H9 (cell line): ENCODE results near the gene CCNL1. TPM values are rescaled to one million over a fixed set of nuclear protein-coding genes. Genes with fewer than 3 reads are reported as not detected.
A peak's percentile ranks its signal among the peaks of the same experiment; 100 is the strongest.

Source experiments
- DNase-seq: peaks from one replicate; pipeline ENCODE4 v3.0.0-alpha.2; 2017
- H2AFZ ChIP-seq: one replicate; pipeline ENCODE4 v1.6.1; 2013; ENCODE audit warnings: mild to moderate bottlenecking, low read length, control low read depth, moderate library complexity
- H2AK5ac ChIP-seq: 2 replicates; pipeline ENCODE4 v1.6.1; 2013; ENCODE audit warnings: low read length, control low read depth, mixed read lengths; ENCODE audit not compliant: insufficient read length
- H2BK120ac ChIP-seq: one replicate; pipeline ENCODE4 v1.6.1; 2013; ENCODE audit warnings: low read depth, mild to moderate bottlenecking, low read length, control low read depth, inconsistent platforms; ENCODE audit not compliant: poor library complexity, severe bottlenecking
- H2BK12ac ChIP-seq: 2 replicates; pipeline ENCODE4 v1.6.1; 2013; ENCODE audit warnings: low read length, control low read depth, mixed read lengths, low read depth; ENCODE audit not compliant: insufficient read length
- H2BK15ac ChIP-seq: 2 replicates; pipeline ENCODE4 v1.6.1; 2013; ENCODE audit warnings: low read depth, low read length, control low read depth
- H2BK20ac ChIP-seq: one replicate; pipeline ENCODE4 v1.6.1; 2013; ENCODE audit warnings: low read depth, mild to moderate bottlenecking, low read length, control low read depth, inconsistent platforms; ENCODE audit not compliant: poor library complexity, severe bottlenecking
- H2BK5ac ChIP-seq: 2 replicates; pipeline ENCODE4 v1.6.1; 2013; ENCODE audit warnings: low read length, control low read depth, mixed read lengths; ENCODE audit not compliant: insufficient read length
- H3K14ac ChIP-seq: 2 replicates; pipeline ENCODE4 v1.6.1; 2013; ENCODE audit warnings: low read length, control low read depth; ENCODE audit not compliant: insufficient read depth
- H3K18ac ChIP-seq: 2 replicates; pipeline ENCODE4 v1.6.1; 2013; ENCODE audit warnings: low read depth, mild to moderate bottlenecking, mixed read lengths, low read length, control low read depth; ENCODE audit not compliant: insufficient read length
- H3K23ac ChIP-seq: 2 replicates; pipeline ENCODE4 v1.6.1; 2013; ENCODE audit warnings: low read length, control low read depth, mixed read lengths, low read depth; ENCODE audit not compliant: insufficient read length
- H3K23me2 ChIP-seq: 2 replicates; pipeline ENCODE4 v1.6.1; 2013; ENCODE audit warnings: low read depth, mild to moderate bottlenecking, mixed read lengths, low read length, control low read depth; ENCODE audit not compliant: insufficient read length, poor library complexity, severe bottlenecking
- H3K27ac ChIP-seq: 2 replicates; pipeline ENCODE4 v1.5.1; 2013; ENCODE audit warnings: low read length, control low read depth, mixed read lengths, low read depth; ENCODE audit not compliant: insufficient read length
- H3K27me3 ChIP-seq: 2 replicates; pipeline ENCODE4 v1.6.1; 2013; ENCODE audit warnings: low read length, control low read depth, inconsistent platforms; ENCODE audit not compliant: insufficient read depth
- H3K4ac ChIP-seq: 2 replicates; pipeline ENCODE4 v1.6.1; 2013; ENCODE audit warnings: low read depth, mild to moderate bottlenecking, control low read depth, inconsistent platforms, low read length, moderate library complexity
- H3K4me1 ChIP-seq: 2 replicates; pipeline ENCODE4 v1.6.1; 2013; ENCODE audit warnings: low read length, control low read depth, inconsistent platforms; ENCODE audit not compliant: insufficient read depth
- H3K4me2 ChIP-seq: 2 replicates; pipeline ENCODE4 v1.6.1; 2013; ENCODE audit warnings: low read length, control low read depth, mixed read lengths; ENCODE audit not compliant: insufficient read length, insufficient read depth
- H3K56ac ChIP-seq: 2 replicates; pipeline ENCODE4 v1.6.1; 2013; ENCODE audit warnings: low read depth, mild to moderate bottlenecking, mixed read lengths, low read length, control low read depth; ENCODE audit not compliant: insufficient read length
- H3K79me1 ChIP-seq: 2 replicates; pipeline ENCODE4 v1.6.1; 2013; ENCODE audit warnings: low read depth, mild to moderate bottlenecking, moderate library complexity, low read length, control low read depth, inconsistent platforms; ENCODE audit not compliant: insufficient read depth, poor library complexity, severe bottlenecking
- H3K79me2 ChIP-seq: 2 replicates; pipeline ENCODE4 v1.6.1; 2013; ENCODE audit warnings: low read length, control low read depth, inconsistent platforms; ENCODE audit not compliant: insufficient read depth
- H3K9ac ChIP-seq: 2 replicates; pipeline ENCODE4 v1.6.1; 2013; ENCODE audit warnings: low read length, control low read depth, mixed read lengths; ENCODE audit not compliant: insufficient read length; ENCODE audit errors: extremely low read depth
- H3K9me3 ChIP-seq: one replicate; pipeline ENCODE4 v1.6.1; 2013; ENCODE audit warnings: low read depth, low read length, inconsistent platforms; ENCODE audit not compliant: control insufficient read depth
- H3T11ph ChIP-seq: one replicate; pipeline ENCODE4 v1.6.1; 2013; ENCODE audit warnings: mild to moderate bottlenecking, low read length, control low read depth, inconsistent platforms
- H4K20me1 ChIP-seq: one replicate; pipeline ENCODE4 v1.6.1; 2013; ENCODE audit not compliant: control insufficient read depth, insufficient read length, insufficient read depth
- H4K5ac ChIP-seq: 2 replicates; pipeline ENCODE4 v1.6.1; 2013; ENCODE audit warnings: low read depth, mild to moderate bottlenecking, mixed read lengths, low read length, control low read depth; ENCODE audit not compliant: insufficient read length
- H4K8ac ChIP-seq: replicated peaks from 2 replicates; pipeline ENCODE4 v1.6.1; 2013; ENCODE audit warnings: low read length, control low read depth, mixed read lengths, low read depth; ENCODE audit not compliant: insufficient read length
- H4K91ac ChIP-seq: 2 replicates; pipeline ENCODE4 v1.6.1; 2013; ENCODE audit warnings: low read depth, mild to moderate bottlenecking, moderate library complexity, mixed read lengths, low read length, control low read depth; ENCODE audit not compliant: insufficient read length
- H3K27ac Mint-ChIP-seq, 3 experiments: 2 replicates in 2 of 3; 3 replicates in 1 of 3; pipeline ENCODE4 v1.8.0; 2020 to 2021; ENCODE audit warnings: mixed read lengths in 3 of 3, mild to moderate bottlenecking in 1 of 3, moderate library complexity in 1 of 3
- H3K27me3 Mint-ChIP-seq: 2 replicates; pipeline ENCODE4 v1.8.0; 2021; ENCODE audit warnings: low read depth, mild to moderate bottlenecking, moderate library complexity, mixed read lengths
- H3K36me3 Mint-ChIP-seq, 3 experiments: 2 replicates in 2 of 3; 3 replicates in 1 of 3; pipeline ENCODE4 v1.8.0; 2020 to 2021; ENCODE audit warnings: low read depth in 3 of 3, mixed read lengths in 3 of 3; ENCODE audit not compliant: insufficient read depth in 1 of 3
- H3K4me1 Mint-ChIP-seq, 2 experiments: 2 replicates each; pipeline ENCODE4 v1.8.0; 2020; ENCODE audit warnings: mixed read lengths in 2 of 2
- H3K4me3 Mint-ChIP-seq, 2 experiments: 2 replicates in 1 of 2; 3 replicates in 1 of 2; pipeline ENCODE4 v1.8.0; 2020 to 2021; ENCODE audit warnings: mild to moderate bottlenecking in 2 of 2, mixed read lengths in 2 of 2, moderate library complexity in 1 of 2
- H3K9me3 Mint-ChIP-seq, 2 experiments: 2 replicates in 1 of 2; 3 replicates in 1 of 2; pipeline ENCODE4 v1.8.0; 2020; ENCODE audit warnings: mild to moderate bottlenecking in 2 of 2, mixed read lengths in 2 of 2, moderate library complexity in 1 of 2
- WGBS: extraction: QIAGEN DNeasy Blood & Tissue Kit; methylation state at CpG from one replicate; pipeline ENCODE4 v1.1.7; 2013; ENCODE audit warnings: missing lambda C conversion rate, low lambda C conversion rate, mixed read lengths; ENCODE audit not compliant: insufficient read length; ENCODE audit errors: extremely low coverage; 5-methylcytosine and 5-hydroxymethylcytosine counted together
- total RNA-seq: library from RNA; stranded (reverse); gene quantifications from 2 replicates; pipeline ENCODE4 v1.2.1, GENCODE V29; 2021
- TF ChIP-seq, protein P1 (sequence below): fragments of 200-600 bp; sonication (generic); conservative IDR thresholded peaks from 3 replicates; pipeline ENCODE4 v1.8.0; 2021; ENCODE audit warnings: antibody characterized with exemption, mild to moderate bottlenecking

The CCNL1 gene
- total RNA-seq, 1 experiment from 2014 or later = 103 TPM

DNA sequence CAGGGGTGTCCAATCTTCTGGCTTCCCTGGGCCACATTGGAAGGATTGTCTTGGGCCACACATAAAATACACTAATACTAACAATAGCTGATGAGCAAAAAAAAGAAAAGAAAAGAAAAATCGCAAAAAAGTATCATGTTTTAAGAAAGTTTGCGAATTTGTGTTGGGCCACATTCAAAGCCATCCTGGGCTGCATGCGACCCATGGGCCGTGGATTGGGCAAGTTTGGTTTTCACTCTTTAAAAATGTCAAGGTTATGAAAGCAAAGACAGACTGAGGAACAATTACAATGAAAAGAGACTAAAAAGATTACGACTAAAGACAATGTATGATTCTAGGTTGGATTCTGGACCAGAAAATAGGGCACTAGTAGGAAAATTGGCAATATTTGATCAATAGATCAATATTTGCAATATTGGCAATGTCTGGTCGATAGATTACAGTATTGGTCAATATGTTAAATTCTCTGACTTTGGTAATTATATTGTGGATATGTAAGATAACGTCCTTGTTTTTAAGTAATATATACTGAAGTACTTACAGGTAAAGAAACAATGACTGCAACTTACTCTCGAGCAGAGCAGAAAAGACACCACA, 19.9 kb downstream of the CCNL1 start:
- Mint-ChIP-seq H3K36me3 (peaks cover 3 to 23% (median 4%) of the 10 kb centered on the region in 3 experiments; a peak in 5 of 7 replicates), H3K4me3 (no peak overlapping the region), H3K27me3 (no peaks in the 10 kb centered on the region), H3K27ac (0 out of 7 replicates have a peak overlapping the region, but pooled peaks of 1 of the 3 experiments have one; percentile 61), H3K4me1 (peaks cover 0 to 7% of the 10 kb centered on the region in 2 experiments; a peak in 2 of 4 replicates), H3K9me3 (peaks cover 2 to 4% of the 10 kb centered on the region in 2 experiments; a peak in 1 of 5 replicates)
- Histone ChIP-seq H3K27ac (no peak overlapping the region), H3K4me1 (no peaks in the 10 kb centered on the region), H3K4ac (no peak overlapping the region), H4K91ac (no peak overlapping the region), H3K23me2 (no peaks in the 10 kb centered on the region), H2BK20ac (no peak overlapping the region), H2BK5ac (no peak overlapping the region), H4K20me1 (no peaks in the 10 kb centered on the region), H2BK120ac (no peak overlapping the region), H3T11ph (no peak overlapping the region), H4K5ac (no peak overlapping the region), H3K9me3 (no peaks in the 10 kb centered on the region), H3K56ac (no peak overlapping the region), H3K79me2 (no peaks in the 10 kb centered on the region), H2AFZ (no peak overlapping the region), H3K18ac (no peak overlapping the region), H3K14ac (no peak overlapping the region), H3K9ac (no peak overlapping the region), H3K27me3 (no peaks in the 10 kb centered on the region), H3K23ac (no peak overlapping the region), H2BK12ac (no peak overlapping the region), H3K79me1 (no peaks in the 10 kb centered on the region), H2AK5ac (no peak overlapping the region), H3K4me2 (no peak overlapping the region), H2BK15ac (no peak overlapping the region), H4K8ac (no peak overlapping the region)
- no CpG with 5 or more reads among the region's 8 CpGs for WGBS
- TF ChIP-seq, protein P1, sequence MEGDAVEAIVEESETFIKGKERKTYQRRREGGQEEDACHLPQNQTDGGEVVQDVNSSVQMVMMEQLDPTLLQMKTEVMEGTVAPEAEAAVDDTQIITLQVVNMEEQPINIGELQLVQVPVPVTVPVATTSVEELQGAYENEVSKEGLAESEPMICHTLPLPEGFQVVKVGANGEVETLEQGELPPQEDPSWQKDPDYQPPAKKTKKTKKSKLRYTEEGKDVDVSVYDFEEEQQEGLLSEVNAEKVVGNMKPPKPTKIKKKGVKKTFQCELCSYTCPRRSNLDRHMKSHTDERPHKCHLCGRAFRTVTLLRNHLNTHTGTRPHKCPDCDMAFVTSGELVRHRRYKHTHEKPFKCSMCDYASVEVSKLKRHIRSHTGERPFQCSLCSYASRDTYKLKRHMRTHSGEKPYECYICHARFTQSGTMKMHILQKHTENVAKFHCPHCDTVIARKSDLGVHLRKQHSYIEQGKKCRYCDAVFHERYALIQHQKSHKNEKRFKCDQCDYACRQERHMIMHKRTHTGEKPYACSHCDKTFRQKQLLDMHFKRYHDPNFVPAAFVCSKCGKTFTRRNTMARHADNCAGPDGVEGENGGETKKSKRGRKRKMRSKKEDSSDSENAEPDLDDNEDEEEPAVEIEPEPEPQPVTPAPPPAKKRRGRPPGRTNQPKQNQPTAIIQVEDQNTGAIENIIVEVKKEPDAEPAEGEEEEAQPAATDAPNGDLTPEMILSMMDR = no peak
- no peak for DNase-seq
